ENCODE results near the gene CCDC24. TPM values are rescaled to one million over a fixed set of nuclear protein-coding genes. Genes with fewer than 3 reads are reported as not detected.

CCDC24 gene
- total and polyA plus RNA-seq, 2 of the 13 experiments (the other 11 are each of a cell fraction or from before 2014, with no cell fraction given) = 1.4 to 2.9 TPM

DNA sequence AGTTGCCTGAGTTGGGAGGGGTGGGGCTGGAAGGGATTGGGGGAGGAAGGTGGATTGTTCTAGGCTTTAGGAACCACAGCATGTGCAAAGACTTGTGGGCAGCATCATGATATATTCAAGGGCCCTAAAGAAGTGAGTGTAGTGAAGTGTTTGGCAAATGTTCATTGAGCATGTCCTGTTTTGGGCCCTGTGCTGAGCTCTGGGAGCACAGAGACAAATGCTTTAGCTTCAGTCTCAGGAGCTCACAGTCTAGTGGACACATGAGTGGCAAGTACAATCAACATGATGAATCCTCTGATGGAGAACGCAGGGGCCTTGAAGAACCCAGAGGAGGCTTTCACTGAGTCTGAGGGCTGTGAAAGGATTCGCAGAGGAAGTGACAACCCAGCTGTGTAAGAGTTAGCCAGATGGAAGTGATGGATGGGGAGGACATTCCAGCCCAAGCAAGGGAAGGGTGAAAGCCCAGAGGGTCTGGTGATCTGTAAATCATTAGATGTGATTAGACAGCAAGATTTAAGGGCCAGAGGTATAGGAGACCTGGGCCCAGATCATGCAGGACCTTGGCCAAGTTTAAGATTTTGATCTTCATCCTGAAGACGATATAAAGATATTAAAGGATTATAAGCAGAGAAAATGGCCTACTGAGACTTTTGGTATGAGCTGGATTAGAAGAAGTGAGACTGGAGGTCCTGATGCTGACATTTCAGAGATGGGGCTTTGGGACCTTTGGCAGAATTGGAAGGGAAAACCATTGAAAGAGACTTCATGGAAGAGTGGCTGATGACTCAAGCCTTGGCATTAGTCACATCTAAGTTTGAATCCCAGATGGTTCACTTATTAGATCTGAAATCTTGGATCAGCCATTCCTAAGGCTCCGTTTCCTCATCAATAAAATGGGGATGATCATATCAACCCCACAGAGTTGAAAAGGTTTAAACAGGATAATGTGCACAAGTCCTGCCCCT lies 40.1 kb upstream of the CCDC24 start (continued):
- TF ChIP-seq, protein P1, sequence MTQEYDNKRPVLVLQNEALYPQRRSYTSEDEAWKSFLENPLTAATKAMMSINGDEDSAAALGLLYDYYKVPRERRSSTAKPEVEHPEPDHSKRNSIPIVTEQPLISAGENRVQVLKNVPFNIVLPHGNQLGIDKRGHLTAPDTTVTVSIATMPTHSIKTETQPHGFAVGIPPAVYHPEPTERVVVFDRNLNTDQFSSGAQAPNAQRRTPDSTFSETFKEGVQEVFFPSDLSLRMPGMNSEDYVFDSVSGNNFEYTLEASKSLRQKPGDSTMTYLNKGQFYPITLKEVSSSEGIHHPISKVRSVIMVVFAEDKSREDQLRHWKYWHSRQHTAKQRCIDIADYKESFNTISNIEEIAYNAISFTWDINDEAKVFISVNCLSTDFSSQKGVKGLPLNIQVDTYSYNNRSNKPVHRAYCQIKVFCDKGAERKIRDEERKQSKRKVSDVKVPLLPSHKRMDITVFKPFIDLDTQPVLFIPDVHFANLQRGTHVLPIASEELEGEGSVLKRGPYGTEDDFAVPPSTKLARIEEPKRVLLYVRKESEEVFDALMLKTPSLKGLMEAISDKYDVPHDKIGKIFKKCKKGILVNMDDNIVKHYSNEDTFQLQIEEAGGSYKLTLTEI (CRISPR knock-in tag; conservative IDR thresholded peaks at IDR 0.05) = no peak
- TF ChIP-seq, protein P2, sequence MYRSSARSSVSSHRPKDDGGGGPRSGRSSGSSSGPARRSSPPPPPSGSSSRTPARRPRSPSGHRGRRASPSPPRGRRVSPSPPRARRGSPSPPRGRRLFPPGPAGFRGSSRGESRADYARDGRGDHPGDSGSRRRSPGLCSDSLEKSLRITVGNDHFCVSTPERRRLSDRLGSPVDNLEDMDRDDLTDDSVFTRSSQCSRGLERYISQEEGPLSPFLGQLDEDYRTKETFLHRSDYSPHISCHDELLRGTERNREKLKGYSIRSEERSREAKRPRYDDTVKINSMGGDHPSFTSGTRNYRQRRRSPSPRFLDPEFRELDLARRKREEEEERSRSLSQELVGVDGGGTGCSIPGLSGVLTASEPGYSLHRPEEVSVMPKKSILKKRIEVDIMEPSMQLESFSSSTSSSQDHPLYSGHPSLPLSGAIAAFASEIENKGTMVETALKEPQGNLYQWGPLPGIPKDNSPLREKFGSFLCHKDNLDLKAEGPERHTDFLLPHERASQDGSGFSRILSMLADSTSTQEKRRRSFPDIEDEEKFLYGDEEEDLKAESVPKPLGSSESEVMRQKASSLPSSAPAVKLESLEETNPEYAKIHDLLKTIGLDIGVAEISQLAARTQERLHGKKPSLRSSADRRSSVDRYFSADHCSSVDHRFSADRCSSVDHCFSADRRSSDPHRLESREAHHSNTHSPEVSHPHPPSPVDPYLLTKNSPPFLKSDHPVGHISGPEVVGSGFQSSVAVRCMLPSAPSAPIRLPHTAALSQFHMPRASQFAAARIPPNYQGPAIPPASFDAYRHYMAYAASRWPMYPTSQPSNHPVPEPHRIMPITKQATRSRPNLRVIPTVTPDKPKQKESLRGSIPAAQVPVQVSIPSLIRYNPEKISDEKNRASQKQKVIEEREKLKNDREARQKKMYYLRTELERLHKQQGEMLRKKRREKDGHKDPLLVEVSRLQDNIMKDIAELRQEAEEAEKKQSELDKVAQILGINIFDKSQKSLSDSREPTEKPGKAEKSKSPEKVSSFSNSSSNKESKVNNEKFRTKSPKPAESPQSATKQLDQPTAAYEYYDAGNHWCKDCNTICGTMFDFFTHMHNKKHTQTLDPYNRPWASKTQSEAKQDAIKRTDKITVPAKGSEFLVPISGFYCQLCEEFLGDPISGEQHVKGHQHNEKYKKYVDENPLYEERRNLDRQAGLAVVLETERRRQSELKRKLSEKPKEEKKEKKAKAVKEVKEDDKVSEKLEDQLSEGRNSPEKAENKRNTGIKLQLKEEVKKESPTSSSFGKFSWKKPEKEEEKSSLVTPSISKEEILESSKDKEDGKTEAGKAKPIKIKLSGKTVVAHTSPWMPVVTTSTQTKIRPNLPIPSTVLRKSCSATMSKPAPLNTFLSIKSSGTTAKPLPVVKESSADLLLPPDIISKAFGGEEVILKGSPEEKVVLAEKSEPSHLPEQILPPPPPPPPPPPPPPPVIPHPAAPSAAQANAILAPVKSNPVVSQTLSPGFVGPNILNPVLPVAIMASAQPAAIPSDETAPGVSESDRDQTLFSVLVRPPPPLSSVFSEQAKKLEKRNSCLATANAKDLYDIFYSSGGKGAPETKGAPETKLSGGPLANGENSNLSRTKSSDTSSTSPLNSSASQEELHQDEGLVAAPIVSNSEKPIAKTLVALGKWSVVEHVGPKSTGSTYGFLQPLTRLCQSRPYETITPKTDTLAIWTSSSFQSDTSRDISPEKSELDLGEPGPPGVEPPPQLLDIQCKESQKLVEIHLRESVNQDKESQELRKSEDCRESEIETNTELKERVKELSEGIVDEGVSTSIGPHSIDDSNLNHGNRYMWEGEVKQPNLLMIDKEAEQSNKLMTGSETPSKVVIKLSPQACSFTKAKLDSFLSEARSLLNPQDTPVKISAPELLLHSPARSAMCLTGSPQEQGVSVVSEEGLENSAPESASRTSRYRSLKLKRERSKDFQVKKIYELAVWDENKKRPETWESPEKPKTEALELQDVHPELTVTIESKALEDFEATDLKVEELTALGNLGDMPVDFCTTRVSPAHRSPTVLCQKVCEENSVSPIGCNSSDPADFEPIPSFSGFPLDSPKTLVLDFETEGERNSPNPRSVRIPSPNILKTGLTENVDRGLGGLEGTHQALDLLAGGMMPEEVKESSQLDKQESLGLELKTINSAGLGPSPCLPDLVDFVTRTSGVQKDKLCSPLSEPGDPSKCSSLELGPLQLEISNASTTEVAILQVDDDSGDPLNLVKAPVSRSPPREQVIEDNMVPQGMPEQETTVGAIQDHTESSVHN (CRISPR knock-in tag; IDR thresholded peaks at IDR 0.05) = no peak
- TF ChIP-seq, protein P3, sequence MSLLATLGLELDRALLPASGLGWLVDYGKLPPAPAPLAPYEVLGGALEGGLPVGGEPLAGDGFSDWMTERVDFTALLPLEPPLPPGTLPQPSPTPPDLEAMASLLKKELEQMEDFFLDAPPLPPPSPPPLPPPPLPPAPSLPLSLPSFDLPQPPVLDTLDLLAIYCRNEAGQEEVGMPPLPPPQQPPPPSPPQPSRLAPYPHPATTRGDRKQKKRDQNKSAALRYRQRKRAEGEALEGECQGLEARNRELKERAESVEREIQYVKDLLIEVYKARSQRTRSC (CRISPR knock-in tag; IDR thresholded peaks at IDR 0.05; ENCODE audit: low read depth) = no peak
- TF ChIP-seq, protein P4, sequence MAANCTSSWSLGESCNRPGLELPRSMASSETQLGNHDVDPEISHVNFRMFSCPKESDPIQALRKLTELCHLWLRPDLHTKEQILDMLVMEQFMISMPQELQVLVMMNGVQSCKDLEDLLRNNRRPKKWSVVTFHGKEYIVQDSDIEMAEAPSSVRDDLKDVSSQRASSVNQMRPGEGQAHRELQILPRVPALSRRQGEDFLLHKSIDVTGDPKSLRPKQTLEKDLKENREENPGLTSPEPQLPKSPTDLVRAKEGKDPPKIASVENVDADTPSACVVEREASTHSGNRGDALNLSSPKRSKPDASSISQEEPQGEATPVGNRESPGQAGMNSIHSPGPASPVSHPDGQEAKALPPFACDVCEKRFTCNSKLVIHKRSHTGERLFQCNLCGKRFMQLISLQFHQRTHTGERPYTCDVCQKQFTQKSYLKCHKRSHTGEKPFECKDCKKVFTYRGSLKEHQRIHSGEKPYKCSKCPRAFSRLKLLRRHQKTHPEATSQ (CRISPR knock-in tag; IDR thresholded peaks at IDR 0.05; ENCODE audit: borderline replicate concordance) = no peak
- TF ChIP-seq TGIF2 (CRISPR knock-in tag; IDR thresholded peaks at IDR 0.05) = no peak
- no peak for TF ChIP-seq WIZ (CRISPR knock-in tag; IDR thresholded peaks at IDR 0.05)
- no peak for TF ChIP-seq EED (CRISPR knock-in tag; IDR thresholded peaks at IDR 0.05)
- TF ChIP-seq, protein P5, sequence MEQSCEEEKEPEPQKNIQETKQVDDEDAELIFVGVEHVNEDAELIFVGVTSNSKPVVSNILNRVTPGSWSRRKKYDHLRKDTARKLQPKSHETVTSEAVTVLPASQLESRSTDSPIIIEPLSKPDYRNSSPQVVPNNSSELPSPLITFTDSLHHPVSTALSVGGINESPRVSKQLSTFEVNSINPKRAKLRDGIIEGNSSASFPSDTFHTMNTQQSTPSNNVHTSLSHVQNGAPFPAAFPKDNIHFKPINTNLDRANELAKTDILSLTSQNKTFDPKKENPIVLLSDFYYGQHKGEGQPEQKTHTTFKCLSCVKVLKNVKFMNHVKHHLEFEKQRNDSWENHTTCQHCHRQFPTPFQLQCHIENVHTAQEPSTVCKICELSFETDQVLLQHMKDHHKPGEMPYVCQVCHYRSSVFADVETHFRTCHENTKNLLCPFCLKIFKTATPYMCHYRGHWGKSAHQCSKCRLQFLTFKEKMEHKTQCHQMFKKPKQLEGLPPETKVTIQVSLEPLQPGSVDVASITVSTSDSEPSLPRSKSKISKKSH (CRISPR knock-in tag; IDR thresholded peaks at IDR 0.05; ENCODE audit: borderline replicate concordance) = no peak

Data from HepG2 (cell line).